GM12864 (cell line): ENCODE results near the gene KLKB1.
"Not testable (repeated sequence)": the region's sequence is repeated elsewhere in the genome, so short reads cannot be mapped to it uniquely, and the experiment has no call there.

Experiments used
- DNase-seq: peaks from one replicate; pipeline ENCODE4 v3.0.0-alpha.2; 2011; ENCODE audit warnings: low read depth
- H3K4me3 ChIP-seq: 2 replicates; pipeline ENCODE4 v1.5.1; 2011; ENCODE audit warnings: mild to moderate bottlenecking, low read depth, low read length, control low read depth
- TF ChIP-seq, protein P1 (sequence below): IDR thresholded peaks from 2 replicates; pipeline ENCODE4 v1.5.1; 2011; ENCODE audit warnings: low read depth, mild to moderate bottlenecking, moderate library complexity, low read length, control low read depth, inconsistent platforms; ENCODE audit errors: missing control alignments

Gene KLKB1

DNA sequence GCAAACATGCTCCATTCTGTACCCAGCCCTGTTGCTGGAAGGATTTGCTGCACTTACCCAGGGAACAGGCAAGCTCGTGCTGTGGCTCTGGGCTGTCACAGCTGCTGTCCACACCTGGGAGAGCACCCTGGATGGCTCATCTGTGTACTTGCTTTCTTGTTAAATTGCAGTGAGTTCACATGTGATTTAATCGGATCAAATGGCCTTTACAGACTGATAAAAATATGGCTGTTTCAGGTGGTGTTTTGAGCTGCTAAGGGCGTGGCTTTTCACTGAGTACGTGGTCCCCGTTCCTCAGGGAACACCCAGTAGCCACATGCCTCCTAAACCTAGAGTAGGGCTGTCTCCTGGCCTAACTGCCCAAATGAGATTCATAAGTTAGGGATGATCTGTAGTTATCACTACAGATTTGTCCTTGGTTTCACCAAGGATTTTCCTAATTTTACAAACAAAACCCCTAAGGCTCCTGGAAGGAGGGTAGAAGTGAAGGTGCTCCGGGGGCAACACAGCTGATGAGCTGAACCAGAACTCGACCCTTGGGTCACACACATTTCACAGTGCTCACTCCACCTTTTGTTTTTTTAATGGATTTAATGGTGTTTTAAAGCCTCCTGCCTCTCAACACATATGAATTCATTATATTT is 13.7 kb downstream of the KLKB1 start:
- no peak for DNase-seq
- TF ChIP-seq, protein P1, sequence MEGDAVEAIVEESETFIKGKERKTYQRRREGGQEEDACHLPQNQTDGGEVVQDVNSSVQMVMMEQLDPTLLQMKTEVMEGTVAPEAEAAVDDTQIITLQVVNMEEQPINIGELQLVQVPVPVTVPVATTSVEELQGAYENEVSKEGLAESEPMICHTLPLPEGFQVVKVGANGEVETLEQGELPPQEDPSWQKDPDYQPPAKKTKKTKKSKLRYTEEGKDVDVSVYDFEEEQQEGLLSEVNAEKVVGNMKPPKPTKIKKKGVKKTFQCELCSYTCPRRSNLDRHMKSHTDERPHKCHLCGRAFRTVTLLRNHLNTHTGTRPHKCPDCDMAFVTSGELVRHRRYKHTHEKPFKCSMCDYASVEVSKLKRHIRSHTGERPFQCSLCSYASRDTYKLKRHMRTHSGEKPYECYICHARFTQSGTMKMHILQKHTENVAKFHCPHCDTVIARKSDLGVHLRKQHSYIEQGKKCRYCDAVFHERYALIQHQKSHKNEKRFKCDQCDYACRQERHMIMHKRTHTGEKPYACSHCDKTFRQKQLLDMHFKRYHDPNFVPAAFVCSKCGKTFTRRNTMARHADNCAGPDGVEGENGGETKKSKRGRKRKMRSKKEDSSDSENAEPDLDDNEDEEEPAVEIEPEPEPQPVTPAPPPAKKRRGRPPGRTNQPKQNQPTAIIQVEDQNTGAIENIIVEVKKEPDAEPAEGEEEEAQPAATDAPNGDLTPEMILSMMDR = no peak
- no peak overlapping the region for H3K4me3 ChIP-seq

- H3K4me3 ChIP-seq = no peak overlapping the region
- TF ChIP-seq, protein P1 = no peak
- DNase-seq = no peak
These were observed 14.3 kb downstream of the KLKB1 start for GRCh38 chr4:186241616-186242015.

GRCh38 chr4:186242031-186242430 is 14.7 kb downstream of the KLKB1 start:
- DNase-seq, H3K4me3 ChIP-seq: not testable (repeated sequence)

GRCh38 chr4:186243331-186243730 is 16.0 kb downstream of the KLKB1 start:
- DNase-seq = no peak
- TF ChIP-seq, protein P1 = no peak
- H3K4me3 ChIP-seq = no peak overlapping the region

- no peak overlapping the region for H3K4me3 ChIP-seq
- TF ChIP-seq, protein P1 = no peak
- DNase-seq = no peak
These were observed 17.5 kb downstream of the KLKB1 start for GRCh38 chr4:186244835-186245234.

- DNase-seq, H3K4me3 ChIP-seq: not testable (repeated sequence)
These were observed 19.9 kb downstream of the KLKB1 start for GRCh38 chr4:186247062-186247752.

DNA sequence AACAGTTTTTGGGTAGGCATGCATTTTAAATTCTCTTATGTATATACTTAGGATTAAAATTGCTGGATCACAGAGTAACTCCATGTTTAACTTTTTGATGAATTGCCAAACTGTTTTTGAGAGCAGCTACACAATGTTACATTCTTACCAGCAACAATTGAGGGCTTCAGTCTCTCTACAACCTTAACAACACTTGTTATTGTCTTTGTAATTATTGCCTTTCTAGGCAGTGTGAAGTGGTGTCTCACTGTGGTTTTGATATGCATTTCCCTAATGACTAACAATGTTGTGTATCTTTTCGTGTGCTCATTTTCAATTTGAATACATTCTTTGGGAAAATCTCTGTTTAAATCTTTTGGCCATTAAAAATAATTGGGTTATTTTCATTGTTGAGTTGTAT is 21.3 kb downstream of the KLKB1 start:
- no peak overlapping the region for H3K4me3 ChIP-seq
- TF ChIP-seq, protein P1 = no peak
- no peak for DNase-seq
